Activated CD8-positive, alpha-beta memory T cell treated with anti-CD3 and anti-CD28 coated beads, Interleukin-2, amount 50 U/mL, for 24 hours (primary cell): ENCODE results near the gene MIPEP.

Experiments used
- DNase-seq: peaks from one replicate; pipeline ENCODE4 v3.0.0-alpha.2; 2020; ENCODE audit errors: extremely low read depth

Gene MIPEP

GRCh38 chr13:23715092-23715761 lies 174.0 kb downstream of the MIPEP start:
- no peak for DNase-seq

DNA sequence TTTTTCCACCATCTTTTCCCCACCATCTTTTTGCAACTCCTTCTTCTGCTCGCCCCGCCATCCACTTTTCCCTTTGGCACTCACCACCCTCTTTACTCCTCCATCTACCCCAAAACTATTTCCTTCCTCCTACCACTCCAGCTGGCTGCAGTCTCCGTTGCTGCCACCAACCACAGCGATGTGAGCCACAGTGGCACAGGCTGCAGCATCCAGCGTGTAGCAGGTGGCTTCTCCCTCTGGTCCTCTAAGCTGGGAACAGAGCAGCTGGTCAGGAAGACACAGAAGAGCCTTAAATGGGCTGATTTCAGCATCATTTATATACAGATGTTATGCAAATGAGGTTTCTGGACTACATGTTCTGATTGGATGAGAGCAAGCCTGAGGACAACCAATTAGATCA lies 174.5 kb downstream of the MIPEP start:
- DNase-seq, result no peak

- no peak for DNase-seq
These were observed 177.8 kb downstream of the MIPEP start for GRCh38 chr13:23711355-23711754.

GRCh38 chr13:23710366-23710765 lies 178.8 kb downstream of the MIPEP start:
- no peak for DNase-seq

- DNase-seq, result no peak
These were observed 179.7 kb downstream of the MIPEP start for GRCh38 chr13:23709536-23709935.

DNA sequence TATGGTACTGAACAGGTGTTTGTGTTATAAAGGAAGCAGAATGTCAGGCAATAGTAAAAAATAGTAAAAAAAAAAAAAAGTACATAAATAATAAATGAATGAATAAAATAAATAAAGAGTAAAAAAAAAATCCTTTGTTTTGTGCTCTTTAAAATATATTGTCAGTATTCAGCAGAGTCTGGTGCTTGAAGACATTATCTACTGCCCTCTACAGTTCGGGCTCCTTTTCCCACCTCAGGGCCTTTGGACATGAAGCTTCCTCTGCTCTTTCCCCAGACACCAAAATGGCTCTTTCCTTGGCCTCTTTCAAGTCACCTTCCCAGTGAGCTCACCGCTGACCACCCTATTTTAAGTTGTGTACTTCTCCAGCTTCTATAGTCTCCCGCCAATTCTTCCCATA lies 181.5 kb downstream of the MIPEP start:
- no peak for DNase-seq

- no peak for DNase-seq
These were observed 183.6 kb downstream of the MIPEP start for GRCh38 chr13:23705583-23705982.

- no peak for DNase-seq
These were observed 185.8 kb downstream of the MIPEP start for GRCh38 chr13:23703246-23703860.

DNA sequence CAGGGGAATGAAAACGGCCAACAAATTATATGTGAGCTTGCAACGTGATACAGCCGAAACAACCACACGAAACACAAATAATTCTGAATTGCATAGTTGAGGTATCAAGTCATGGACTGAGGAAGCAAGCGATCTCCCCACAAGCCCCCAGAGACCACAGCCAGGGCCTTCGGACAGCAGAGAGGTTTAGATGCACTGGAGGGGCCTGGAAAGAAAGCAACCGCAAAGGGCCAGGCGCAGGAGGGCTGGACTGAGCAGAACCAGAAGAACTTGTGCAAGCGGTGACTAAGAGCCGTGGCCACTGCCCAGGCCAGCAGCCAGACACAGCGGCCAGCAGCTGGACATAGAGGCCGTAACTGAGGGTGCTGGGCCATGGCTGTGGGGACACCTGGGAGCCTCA lies 187.6 kb downstream of the MIPEP start:
- DNase-seq, result no peak

GRCh38 chr13:23701186-23701585 lies 188.0 kb downstream of the MIPEP start:
- DNase-seq, result no peak

DNA sequence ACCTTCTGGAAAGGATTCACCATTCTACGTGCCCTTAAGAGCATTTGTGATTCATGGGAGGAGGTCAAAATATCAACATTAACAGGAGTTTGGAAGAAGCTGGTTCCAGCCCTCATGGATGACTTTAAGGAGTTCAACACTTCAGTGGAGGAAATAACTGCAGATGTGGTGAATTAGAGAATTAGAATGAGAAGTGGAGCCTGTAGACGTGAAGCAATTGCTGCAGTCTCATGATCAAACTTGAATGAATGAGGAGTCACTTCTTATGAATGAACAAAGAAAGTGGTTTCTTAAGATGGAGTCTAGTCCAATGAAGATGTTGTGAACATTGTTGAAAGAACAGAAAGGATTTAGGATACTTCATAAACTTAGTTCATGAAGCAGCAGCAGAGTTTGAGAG lies 189.9 kb downstream of the MIPEP start:
- no peak for DNase-seq

GRCh38 chr13:23697772-23698313 lies 191.4 kb downstream of the MIPEP start:
- no peak for DNase-seq

DNA sequence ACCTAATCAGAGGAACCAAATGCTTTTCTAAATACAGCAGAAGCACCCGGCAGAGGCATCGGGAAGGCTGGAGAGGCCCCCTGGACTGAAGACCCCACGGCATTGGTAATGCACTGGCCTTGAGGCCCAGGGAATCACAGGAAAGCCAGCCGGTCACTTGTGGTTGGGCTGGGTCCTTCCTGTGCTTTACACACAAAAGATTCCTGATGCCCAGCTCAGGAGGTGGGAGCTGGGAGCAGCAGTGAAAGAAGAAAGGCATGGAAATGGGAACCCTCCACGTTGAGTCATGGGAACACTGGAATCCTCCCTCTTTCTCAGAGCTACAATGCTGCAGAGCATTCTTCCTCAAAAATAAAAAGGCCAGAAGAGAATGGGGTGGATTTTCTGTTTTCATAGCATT lies 192.6 kb downstream of the MIPEP start:
- DNase-seq, result no peak

DNA sequence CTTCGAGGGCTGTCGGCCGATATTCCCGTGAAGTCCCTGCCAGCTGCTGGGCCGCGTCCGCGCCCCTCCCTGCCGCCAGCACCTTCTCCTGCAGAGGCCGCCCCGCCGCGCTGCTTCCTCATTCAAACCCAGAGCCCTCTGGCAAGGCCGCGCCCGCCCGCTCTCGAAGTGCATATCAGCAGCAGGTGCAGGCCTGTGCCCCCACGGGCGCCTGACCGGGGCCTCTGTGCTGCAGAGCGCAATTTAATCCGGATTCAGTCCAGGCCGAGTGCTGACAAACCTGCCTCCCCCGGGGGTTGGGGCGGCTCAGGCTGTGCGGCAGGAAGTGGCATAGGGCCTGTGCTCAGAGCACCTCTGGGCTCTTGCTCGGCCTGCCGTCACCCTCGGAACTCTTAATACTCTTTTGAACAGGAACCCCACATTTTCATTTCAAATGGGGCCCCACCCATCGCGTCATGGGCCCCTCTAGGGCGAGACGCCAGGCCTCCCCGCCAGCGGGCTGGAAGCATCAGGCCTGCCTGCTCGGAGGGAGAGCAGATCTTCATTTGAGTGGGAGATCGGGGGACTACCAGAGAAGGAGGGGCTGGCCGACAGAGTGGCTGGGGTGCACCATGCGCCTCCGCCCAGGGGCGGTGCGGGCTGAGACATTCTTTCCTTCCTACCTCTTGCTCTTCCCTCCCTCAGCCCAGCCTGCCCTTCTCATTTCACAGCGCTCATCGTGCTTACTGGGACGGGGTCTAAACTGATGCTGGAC lies 193.3 kb downstream of the MIPEP start:
- DNase-seq, result peak; percentile 5

DNA sequence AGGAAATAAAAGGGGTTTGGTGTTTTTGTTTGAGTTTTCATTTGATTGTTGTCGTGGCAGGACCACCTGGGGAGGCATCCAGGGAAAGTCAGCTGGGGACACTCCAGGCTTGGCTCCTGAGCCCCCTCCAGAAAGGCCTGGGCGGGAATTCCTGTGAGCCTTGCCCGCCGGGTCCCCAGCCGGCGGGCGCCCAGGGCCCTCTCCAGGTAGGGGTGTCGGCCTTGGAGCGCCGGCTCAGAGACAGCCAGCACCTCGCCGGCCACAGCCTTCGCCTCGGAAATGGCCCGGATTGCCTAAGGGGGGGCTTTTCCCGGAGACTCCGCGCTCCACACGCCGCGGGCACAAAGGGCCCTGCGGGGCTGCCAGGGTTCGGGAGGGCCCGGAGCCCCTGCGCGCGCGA lies 194.0 kb downstream of the MIPEP start:
- no peak for DNase-seq

DNA sequence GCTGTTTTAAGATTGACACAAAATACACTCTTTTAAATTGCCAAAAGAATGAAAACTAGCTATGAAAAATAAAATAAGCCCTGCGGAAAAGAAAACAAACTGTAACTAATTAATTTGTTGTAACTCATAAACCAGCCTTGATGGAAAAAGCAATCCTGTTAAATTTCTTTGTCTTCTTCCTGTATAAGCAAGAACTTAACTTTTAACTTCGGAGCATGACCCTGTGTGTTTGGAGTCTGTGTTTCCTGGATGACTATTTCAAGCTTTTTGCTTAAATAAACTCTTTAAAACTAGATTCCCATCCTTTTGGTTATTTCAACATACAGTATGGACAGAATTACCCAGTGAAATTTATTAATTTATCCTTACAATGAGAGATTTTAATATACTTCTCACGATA lies 196.4 kb downstream of the MIPEP start:
- no peak for DNase-seq

GRCh38 chr13:23690668-23691067 lies 198.5 kb downstream of the MIPEP start:
- DNase-seq, result no peak

DNA sequence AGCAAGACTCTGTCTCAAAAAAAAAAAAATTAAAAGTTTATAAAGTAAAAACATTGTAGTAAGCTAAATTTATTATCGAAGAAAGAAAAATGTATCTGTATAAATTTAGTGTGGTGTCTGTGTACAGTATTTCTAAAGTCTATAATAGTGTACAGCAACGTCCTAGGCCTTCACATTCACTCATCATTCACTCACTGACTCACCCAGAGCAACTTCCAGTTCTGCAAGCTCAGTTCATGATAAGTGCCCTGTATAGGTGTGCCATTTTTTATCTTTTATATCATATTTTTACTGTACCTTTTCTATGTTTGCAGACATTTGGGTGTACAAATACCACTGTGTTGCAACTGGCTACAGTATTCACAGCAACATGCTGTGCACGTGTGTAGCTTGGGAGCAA lies 200.9 kb downstream of the MIPEP start:
- DNase-seq, result no peak

DNA sequence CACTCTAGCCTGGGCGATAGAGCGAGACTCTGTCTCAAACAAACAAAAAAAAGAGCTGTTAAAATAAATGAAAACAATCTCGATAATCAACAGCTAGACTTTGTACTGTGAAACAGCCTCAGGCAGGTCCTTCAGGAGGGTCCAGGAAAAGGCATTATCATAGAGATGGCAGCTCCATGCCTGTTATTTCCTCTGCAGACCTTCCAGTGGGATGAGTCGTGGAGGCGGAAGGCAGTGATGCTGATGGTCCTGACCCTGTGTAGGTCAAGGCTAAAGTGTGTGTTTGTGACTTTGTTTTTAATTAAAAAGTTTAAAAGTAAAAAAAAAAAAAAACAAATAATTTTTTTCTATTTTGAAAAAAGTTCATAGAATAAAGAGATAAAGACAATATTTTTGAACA lies 201.6 kb downstream of the MIPEP start:
- no peak for DNase-seq

DNA sequence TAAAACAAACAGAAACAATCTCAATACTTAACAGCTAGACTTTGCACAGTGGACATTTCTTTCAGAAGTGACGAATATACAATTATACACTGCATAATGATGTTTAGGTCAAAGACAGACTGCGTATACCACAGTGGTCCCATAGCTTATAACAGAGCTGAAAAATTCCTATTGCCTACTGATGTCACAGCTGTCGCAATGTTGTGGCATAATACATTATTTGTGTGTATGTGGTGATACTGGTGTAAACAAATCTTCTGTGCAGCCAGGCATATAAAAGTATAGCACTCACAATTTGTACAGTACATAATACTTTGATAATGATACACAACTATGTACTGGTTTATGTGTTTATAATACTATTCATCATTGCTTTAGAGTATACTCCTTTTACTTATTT lies 202.3 kb downstream of the MIPEP start:
- DNase-seq, result no peak

- no peak for DNase-seq
These were observed 203.8 kb downstream of the MIPEP start for GRCh38 chr13:23685416-23685815.

DNA sequence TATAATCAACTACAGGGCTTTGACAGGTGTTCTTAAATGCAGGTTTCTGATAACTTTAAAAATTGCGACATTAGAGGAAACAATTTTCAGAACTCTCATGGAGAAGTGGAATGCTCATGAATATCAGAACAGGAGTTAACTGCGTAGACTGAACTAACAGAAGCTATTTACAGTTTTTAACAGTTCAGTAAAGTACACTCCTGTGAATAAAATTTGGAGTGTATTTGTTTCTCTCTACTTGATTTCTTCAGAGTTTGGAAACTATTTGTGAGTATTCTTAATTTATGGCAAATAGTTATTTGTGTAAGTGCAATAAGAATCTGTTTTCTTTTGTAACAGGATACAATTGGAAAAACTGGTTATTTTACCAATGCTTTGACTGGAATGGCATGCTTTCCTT lies 204.6 kb downstream of the MIPEP start:
- DNase-seq, result no peak

DNA sequence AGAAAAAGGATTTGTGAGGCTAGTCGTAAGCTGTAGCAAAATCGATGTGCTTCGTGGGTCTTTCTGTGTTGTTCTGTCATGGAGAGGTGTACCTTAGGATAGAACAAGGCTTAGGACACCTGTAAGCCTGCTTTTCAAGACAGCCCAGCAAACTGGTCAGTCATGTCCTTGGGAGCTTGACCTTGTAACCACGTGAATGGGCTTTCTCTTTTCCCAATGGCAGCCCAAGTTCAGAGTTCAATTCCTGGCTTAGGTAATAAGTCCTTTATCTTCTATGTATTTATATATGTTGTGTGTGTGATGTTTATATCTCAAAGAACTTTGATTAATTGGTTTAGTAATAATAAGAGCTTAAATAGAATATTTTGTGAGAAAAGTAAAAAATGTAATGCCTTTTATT lies 206.1 kb downstream of the MIPEP start:
- DNase-seq, result no peak
